ENCODE results near the gene NAPG. TPM values are rescaled to one million over a fixed set of nuclear protein-coding genes. Genes with fewer than 3 reads are reported as not detected.

Gene NAPG
- total RNA-seq, 1 donor from 2014 or later = 36.1 TPM

- DNase-seq (ENCODE audit: low read depth) = no peak
These were observed 37.8 kb upstream of the NAPG start for GRCh38 chr18:10488017-10488416.

GRCh38 chr18:10490401-10491165, 35.2 kb upstream of the NAPG start:
- no peak for DNase-seq (ENCODE audit: low read depth)
- no peak overlapping the region for H3K4me3 ChIP-seq (ENCODE audit: low read depth, low read length)
- TF ChIP-seq CTCF (IDR thresholded peaks at IDR 0.05; ENCODE audit: insufficient read depth, low read length, poor library complexity, severe bottlenecking) = no peak
- no peaks in the 10 kb centered on the region for H3K36me3 ChIP-seq (ENCODE audit: control insufficient read depth, insufficient read depth, low read length)
- H3K27me3 ChIP-seq (ENCODE audit: control insufficient read depth, insufficient read depth, low read length) = no peaks in the 10 kb centered on the region

More at GRCh38 chr18:10488017-10488416, 37.8 kb upstream of the NAPG start:
- Histone ChIP-seq H3K4me3 (ENCODE audit: low read depth, low read length) (no peak overlapping the region), H3K36me3 (ENCODE audit: control insufficient read depth, insufficient read depth, low read length) (no peaks in the 10 kb centered on the region), H3K27me3 (ENCODE audit: control insufficient read depth, insufficient read depth, low read length) (no peaks in the 10 kb centered on the region)
- no peak for TF ChIP-seq CTCF (IDR thresholded peaks at IDR 0.05; ENCODE audit: insufficient read depth, low read length, poor library complexity, severe bottlenecking)

GRCh38 chr18:10495936-10496335, 29.9 kb upstream of the NAPG start:
- no peak for TF ChIP-seq CTCF (IDR thresholded peaks at IDR 0.05; ENCODE audit: insufficient read depth, low read length, poor library complexity, severe bottlenecking)
- H3K36me3 ChIP-seq (ENCODE audit: control insufficient read depth, insufficient read depth, low read length) = no peaks in the 10 kb centered on the region
- no peaks in the 10 kb centered on the region for H3K27me3 ChIP-seq (ENCODE audit: control insufficient read depth, insufficient read depth, low read length)
- DNase-seq (ENCODE audit: low read depth) = no peak
- no peak overlapping the region for H3K4me3 ChIP-seq (ENCODE audit: low read depth, low read length)

GRCh38 chr18:10497206-10497749, 28.5 kb upstream of the NAPG start:
- TF ChIP-seq CTCF (IDR thresholded peaks at IDR 0.05; ENCODE audit: insufficient read depth, low read length, poor library complexity, severe bottlenecking) = no peak
- no peaks in the 10 kb centered on the region for H3K27me3 ChIP-seq (ENCODE audit: control insufficient read depth, insufficient read depth, low read length)
- H3K4me3 ChIP-seq (ENCODE audit: low read depth, low read length) = no peak overlapping the region
- H3K36me3 ChIP-seq (ENCODE audit: control insufficient read depth, insufficient read depth, low read length) = no peaks in the 10 kb centered on the region
- DNase-seq (ENCODE audit: low read depth) = no peak

- no peak for TF ChIP-seq CTCF (IDR thresholded peaks at IDR 0.05; ENCODE audit: insufficient read depth, low read length, poor library complexity, severe bottlenecking)
- H3K4me3 ChIP-seq (ENCODE audit: low read depth, low read length) = no peak overlapping the region
- no peaks in the 10 kb centered on the region for H3K36me3 ChIP-seq (ENCODE audit: control insufficient read depth, insufficient read depth, low read length)
- H3K27me3 ChIP-seq (ENCODE audit: control insufficient read depth, insufficient read depth, low read length) = no peaks in the 10 kb centered on the region
- no peak for DNase-seq (ENCODE audit: low read depth)
These were observed 26.6 kb upstream of the NAPG start for GRCh38 chr18:10499230-10499629.

All from kidney epithelial cell (primary cell).